ENCODE measurements around the gene SECISBP2. TPM values are rescaled to one million over a fixed set of nuclear protein-coding genes. Genes with fewer than 3 reads are reported as not detected.

The SECISBP2 gene
- total and polyA plus RNA-seq, 2 experiments from 2014 or later, result 77.7 to 86.8 TPM

DNA sequence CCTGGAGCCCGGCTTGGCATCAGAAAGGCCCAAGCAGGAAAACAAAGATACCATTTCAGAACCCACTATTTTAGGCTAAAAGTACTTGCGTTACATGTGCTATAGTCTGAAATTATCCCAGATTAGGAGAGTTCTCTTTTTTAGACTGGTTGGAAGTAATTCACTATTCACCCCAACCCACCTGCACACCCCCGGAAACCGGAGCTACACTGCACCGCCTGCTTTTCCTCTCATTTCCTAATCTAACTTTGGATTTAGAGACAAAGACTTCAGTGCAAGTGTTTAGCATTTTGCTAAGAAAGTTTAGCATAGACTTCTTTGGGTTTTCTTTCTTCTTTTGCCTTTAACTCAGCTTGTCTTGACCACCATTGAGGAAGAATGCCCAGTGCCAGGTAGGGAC is 79.2 kb downstream of the SECISBP2 start:
- Mint-ChIP-seq H3K4me1 (no peaks in the 10 kb centered on the region), H3K27me3 (ENCODE audit: insufficient read depth, low read depth, poor library complexity) (peaks cover 4% of the 10 kb centered on the region), H3K27ac (no peak overlapping the region), H3K4me3 (no peak overlapping the region), H3K36me3 (ENCODE audit: low read depth) (peaks cover 64% of the 10 kb centered on the region), H3K9me3 (no peaks in the 10 kb centered on the region)
- TF ChIP-seq EZH2 (IDR thresholded peaks at IDR 0.05; ENCODE audit: low read depth, unreplicated experiment) (no peak), ETS1 (IDR thresholded peaks at IDR 0.05) (no peak), CREB1 (CRISPR knock-in tag; IDR thresholded peaks at IDR 0.05; ENCODE audit: low read depth) (no peak), POLR2AphosphoS5 (IDR thresholded peaks at IDR 0.05; ENCODE audit: low read depth) (no peak), ZNF114 (CRISPR knock-in tag; IDR thresholded peaks at IDR 0.05) (no peak), ZNF331 (CRISPR knock-in tag; IDR thresholded peaks at IDR 0.05; ENCODE audit: low read depth) (no peak), EZH2phosphoT487 (IDR thresholded peaks at IDR 0.05; ENCODE audit: unreplicated experiment) (no peak), CTCF (conservative IDR thresholded peaks at IDR 0.05; ENCODE audit: low read depth in 2 of 2) (no peak), NANOG (IDR thresholded peaks at IDR 0.05; ENCODE audit: borderline replicate concordance) (no peak), REST (IDR thresholded peaks at IDR 0.05; ENCODE audit: unreplicated experiment) (no peak), JUNB (IDR thresholded peaks at IDR 0.05; ENCODE audit: unreplicated experiment) (no peak), STAT1 (IDR thresholded peaks at IDR 0.05; ENCODE audit: unreplicated experiment) (no peak)
- TF ChIP-seq, protein P1, sequence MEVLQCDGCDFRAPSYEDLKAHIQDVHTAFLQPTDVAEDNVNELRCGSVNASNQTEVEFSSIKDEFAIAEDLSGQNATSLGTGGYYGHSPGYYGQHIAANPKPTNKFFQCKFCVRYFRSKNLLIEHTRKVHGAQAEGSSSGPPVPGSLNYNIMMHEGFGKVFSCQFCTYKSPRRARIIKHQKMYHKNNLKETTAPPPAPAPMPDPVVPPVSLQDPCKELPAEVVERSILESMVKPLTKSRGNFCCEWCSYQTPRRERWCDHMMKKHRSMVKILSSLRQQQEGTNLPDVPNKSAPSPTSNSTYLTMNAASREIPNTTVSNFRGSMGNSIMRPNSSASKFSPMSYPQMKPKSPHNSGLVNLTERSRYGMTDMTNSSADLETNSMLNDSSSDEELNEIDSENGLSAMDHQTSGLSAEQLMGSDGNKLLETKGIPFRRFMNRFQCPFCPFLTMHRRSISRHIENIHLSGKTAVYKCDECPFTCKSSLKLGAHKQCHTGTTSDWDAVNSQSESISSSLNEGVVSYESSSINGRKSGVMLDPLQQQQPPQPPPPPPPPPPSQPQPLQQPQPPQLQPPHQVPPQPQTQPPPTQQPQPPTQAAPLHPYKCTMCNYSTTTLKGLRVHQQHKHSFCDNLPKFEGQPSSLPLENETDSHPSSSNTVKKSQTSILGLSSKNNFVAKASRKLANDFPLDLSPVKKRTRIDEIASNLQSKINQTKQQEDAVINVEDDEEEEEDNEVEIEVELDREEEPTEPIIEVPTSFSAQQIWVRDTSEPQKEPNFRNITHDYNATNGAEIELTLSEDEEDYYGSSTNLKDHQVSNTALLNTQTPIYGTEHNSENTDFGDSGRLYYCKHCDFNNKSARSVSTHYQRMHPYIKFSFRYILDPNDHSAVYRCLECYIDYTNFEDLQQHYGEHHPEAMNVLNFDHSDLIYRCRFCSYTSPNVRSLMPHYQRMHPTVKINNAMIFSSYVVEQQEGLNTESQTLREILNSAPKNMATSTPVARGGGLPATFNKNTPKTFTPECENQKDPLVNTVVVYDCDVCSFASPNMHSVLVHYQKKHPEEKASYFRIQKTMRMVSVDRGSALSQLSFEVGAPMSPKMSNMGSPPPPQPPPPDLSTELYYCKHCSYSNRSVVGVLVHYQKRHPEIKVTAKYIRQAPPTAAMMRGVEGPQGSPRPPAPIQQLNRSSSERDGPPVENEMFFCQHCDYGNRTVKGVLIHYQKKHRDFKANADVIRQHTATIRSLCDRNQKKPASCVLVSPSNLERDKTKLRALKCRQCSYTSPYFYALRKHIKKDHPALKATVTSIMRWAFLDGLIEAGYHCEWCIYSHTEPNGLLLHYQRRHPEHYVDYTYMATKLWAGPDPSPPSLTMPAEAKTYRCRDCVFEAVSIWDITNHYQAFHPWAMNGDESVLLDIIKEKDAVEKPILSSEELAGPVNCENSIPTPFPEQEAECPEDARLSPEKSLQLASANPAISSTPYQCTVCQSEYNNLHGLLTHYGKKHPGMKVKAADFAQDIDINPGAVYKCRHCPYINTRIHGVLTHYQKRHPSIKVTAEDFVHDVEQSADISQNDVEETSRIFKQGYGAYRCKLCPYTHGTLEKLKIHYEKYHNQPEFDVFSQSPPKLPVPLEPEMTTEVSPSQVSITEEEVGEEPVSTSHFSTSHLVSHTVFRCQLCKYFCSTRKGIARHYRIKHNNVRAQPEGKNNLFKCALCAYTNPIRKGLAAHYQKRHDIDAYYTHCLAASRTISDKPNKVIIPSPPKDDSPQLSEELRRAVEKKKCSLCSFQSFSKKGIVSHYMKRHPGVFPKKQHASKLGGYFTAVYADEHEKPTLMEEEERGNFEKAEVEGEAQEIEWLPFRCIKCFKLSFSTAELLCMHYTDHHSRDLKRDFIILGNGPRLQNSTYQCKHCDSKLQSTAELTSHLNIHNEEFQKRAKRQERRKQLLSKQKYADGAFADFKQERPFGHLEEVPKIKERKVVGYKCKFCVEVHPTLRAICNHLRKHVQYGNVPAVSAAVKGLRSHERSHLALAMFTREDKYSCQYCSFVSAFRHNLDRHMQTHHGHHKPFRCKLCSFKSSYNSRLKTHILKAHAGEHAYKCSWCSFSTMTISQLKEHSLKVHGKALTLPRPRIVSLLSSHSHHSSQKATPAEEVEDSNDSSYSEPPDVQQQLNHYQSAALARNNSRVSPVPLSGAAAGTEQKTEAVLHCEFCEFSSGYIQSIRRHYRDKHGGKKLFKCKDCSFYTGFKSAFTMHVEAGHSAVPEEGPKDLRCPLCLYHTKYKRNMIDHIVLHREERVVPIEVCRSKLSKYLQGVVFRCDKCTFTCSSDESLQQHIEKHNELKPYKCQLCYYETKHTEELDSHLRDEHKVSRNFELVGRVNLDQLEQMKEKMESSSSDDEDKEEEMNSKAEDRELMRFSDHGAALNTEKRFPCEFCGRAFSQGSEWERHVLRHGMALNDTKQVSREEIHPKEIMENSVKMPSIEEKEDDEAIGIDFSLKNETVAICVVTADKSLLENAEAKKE (CRISPR knock-in tag; IDR thresholded peaks at IDR 0.05), result no peak
- Histone ChIP-seq H3K4me2 (no peak overlapping the region), H2AFZ (no peak overlapping the region), H3K27ac (ENCODE audit: low read depth) (no peak overlapping the region), H3K36me3 (ENCODE audit: insufficient read depth) (peaks cover 12% of the 10 kb centered on the region; the same call in 1 of the 2 replicates), H3K4me3 (no peak overlapping the region), H3K4me1 (ENCODE audit: insufficient read depth) (no peaks in the 10 kb centered on the region), H3K9me2 (ENCODE audit: insufficient read depth) (no peaks in the 10 kb centered on the region), H3F3A (replicated peaks; ENCODE audit: low read depth) (no peaks in the 10 kb centered on the region), H3K27me3 (ENCODE audit: insufficient read depth) (no peaks in the 10 kb centered on the region), H4K20me1 (replicated peaks; ENCODE audit: insufficient read depth) (0 out of 2 replicates have a peak, but pooled peaks cover 3% of the 10 kb centered on the region), H3K79me2 (replicated peaks; ENCODE audit: insufficient read depth) (no peaks in the 10 kb centered on the region)
- DNase-seq (ENCODE audit: low spot score) (no peak), ATAC-seq (no peak)

Data from GM23338 (cell line).